Caco-2 (cell line): ENCODE results near the gene EXOC2. TPM values are rescaled to one million over a fixed set of nuclear protein-coding genes. Genes with fewer than 3 reads are reported as not detected.

Experiments
- BruUV-seq: library from RNA; stranded (reverse); fragments of 400-500 nt; replicated peaks from 2 replicates; lab custom pipeline; 2021; lab: Mats Ljungman, UMichigan
- CTCF ChIA-PET: fragments of 300-600 bp; sonication (Branson Sonifier 250); formaldehyde crosslinking; loops from one replicate; lab custom pipeline; 2022; ENCODE audit warnings: antibody characterized with exemption; lab: Charles Lee
- POLR2A ChIA-PET: fragments of 300-600 bp; sonication (Branson Sonifier 250); formaldehyde crosslinking; loops from one replicate; lab custom pipeline; 2022; ENCODE audit warnings: antibody characterized with exemption; lab: Charles Lee
- DNase-seq, 2 experiments: peaks; one replicate each; pipeline versions ENCODE4 v3.0.0 to v3.0.0-alpha.2; 2020 to 2022
- H3K27me3 ChIP-seq: replicated peaks from 2 replicates; pipeline ENCODE4 v1.6.0; 2011; ENCODE audit warnings: low read length; ENCODE audit not compliant: control insufficient read depth, insufficient read depth
- H3K36me3 ChIP-seq: 2 replicates; pipeline ENCODE4 v1.5.1; 2011; ENCODE audit warnings: low read length; ENCODE audit not compliant: control insufficient read depth, insufficient read depth
- H3K4me1 ChIP-seq: fragments of 250-450 bp; sonication (Bioruptor Pico); 2 replicates; pipeline ENCODE4 v1.5.1; 2020; ENCODE audit warnings: mild to moderate bottlenecking
- H3K4me3 ChIP-seq: 2 replicates; pipeline ENCODE4 v1.5.1; 2011; ENCODE audit warnings: low read depth, mild to moderate bottlenecking, control low read depth, low read length
- H3K9me3 ChIP-seq: fragments of 250-450 bp; sonication (Bioruptor Pico); 2 replicates; pipeline ENCODE4 v1.5.1; 2020; ENCODE audit warnings: mild to moderate bottlenecking, moderate library complexity
- H3K27ac Mint-ChIP-seq: one replicate; pipeline ENCODE4 v1.8.0; 2022; ENCODE audit warnings: mixed read lengths; ENCODE audit not compliant: unreplicated experiment
- H3K27me3 Mint-ChIP-seq: one replicate; pipeline ENCODE4 v1.8.0; 2022; ENCODE audit warnings: mixed read lengths; ENCODE audit not compliant: insufficient read depth, unreplicated experiment
- H3K36me3 Mint-ChIP-seq: one replicate; pipeline ENCODE4 v1.8.0; 2022; ENCODE audit warnings: mild to moderate bottlenecking, mixed read lengths; ENCODE audit not compliant: insufficient read depth, unreplicated experiment
- H3K4me1 Mint-ChIP-seq: one replicate; pipeline ENCODE4 v1.8.0; 2022; ENCODE audit warnings: low read depth, mixed read lengths; ENCODE audit not compliant: unreplicated experiment
- H3K4me3 Mint-ChIP-seq: one replicate; pipeline ENCODE4 v1.8.0; 2022; ENCODE audit warnings: mild to moderate bottlenecking, moderate library complexity, mixed read lengths; ENCODE audit not compliant: unreplicated experiment
- H3K9me3 Mint-ChIP-seq: one replicate; pipeline ENCODE4 v1.8.0; 2022; ENCODE audit warnings: mixed read lengths; ENCODE audit not compliant: unreplicated experiment
- intact Hi-C: fragments of 100-400 bp; cut with micrococcal nuclease; formaldehyde crosslinking; loops from one replicate; pipeline ENCODE4 v1.10.0; 2022; ENCODE audit not compliant: unreplicated experiment
- total RNA-seq: library from RNA; stranded (reverse); gene quantifications from 2 replicates; pipeline ENCODE4 v1.2.3, GENCODE V29; 2022
- TF ChIP-seq, protein P1 (sequence below), 2 experiments: fragments of 200-600 bp in 1 of 2; IDR thresholded peaks; 1 replicate in 1 of 2; 2 replicates in 1 of 2; pipeline versions ENCODE4 v1.5.1 to v1.8.0; 2011 to 2022; ENCODE audit warnings: antibody characterized with exemption in 1 of 2, control low read depth in 1 of 2, inconsistent platforms in 1 of 2, low read depth in 1 of 2, low read length in 1 of 2, mild to moderate bottlenecking in 1 of 2, moderate library complexity in 1 of 2; ENCODE audit not compliant: insufficient read depth in 1 of 2, severe bottlenecking in 1 of 2, unreplicated experiment in 1 of 2

EXOC2 gene
- total RNA-seq, 1 experiment from 2014 or later: 21.4 TPM

DNA sequence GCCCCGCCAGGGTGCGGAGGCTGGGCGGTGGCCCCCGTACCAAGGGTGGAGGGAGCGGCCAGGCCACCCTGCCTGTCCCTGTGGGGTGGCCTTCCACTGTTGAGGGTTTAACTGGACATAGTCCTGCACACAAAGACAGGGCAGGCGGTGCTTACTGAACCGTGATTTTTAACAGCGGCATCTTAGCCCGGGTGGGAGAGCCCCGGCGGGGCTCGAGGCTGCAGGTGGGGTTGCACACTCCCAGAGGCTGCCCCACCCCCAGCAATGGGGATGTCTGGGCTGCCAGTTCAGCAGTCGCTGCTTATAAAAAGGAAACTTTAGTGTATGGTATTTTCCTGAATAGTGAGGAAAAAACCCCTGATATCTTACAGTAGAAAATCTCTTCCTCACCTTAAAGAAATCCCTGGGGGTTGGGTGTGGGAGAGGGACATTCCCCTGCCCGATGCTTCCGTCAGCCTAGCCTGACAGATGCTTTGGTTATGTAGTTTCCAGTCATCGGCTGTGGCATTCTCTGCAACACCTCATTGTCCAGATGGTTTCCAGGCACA, 222.0 kb downstream of the EXOC2 start:
- Mint-ChIP-seq H3K4me1 (no peaks in the 10 kb centered on the region), H3K9me3 (no peaks in the 10 kb centered on the region), H3K27me3 (peaks cover 6% of the 10 kb centered on the region), H3K4me3 (no peak overlapping the region), H3K27ac (no peak overlapping the region), H3K36me3 (peaks cover 5% of the 10 kb centered on the region)
- ChIA-PET POLR2A (no interaction called here), CTCF (no interaction called here)
- H3K36me3 ChIP-seq: no peaks in the 10 kb centered on the region
- DNase-seq: no peak
- intact Hi-C loops: no loop called here
- H3K4me1 ChIP-seq: no peaks in the 10 kb centered on the region
- BruUV-seq: no TSS peak
- TF ChIP-seq, protein P1, sequence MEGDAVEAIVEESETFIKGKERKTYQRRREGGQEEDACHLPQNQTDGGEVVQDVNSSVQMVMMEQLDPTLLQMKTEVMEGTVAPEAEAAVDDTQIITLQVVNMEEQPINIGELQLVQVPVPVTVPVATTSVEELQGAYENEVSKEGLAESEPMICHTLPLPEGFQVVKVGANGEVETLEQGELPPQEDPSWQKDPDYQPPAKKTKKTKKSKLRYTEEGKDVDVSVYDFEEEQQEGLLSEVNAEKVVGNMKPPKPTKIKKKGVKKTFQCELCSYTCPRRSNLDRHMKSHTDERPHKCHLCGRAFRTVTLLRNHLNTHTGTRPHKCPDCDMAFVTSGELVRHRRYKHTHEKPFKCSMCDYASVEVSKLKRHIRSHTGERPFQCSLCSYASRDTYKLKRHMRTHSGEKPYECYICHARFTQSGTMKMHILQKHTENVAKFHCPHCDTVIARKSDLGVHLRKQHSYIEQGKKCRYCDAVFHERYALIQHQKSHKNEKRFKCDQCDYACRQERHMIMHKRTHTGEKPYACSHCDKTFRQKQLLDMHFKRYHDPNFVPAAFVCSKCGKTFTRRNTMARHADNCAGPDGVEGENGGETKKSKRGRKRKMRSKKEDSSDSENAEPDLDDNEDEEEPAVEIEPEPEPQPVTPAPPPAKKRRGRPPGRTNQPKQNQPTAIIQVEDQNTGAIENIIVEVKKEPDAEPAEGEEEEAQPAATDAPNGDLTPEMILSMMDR (IDR thresholded peaks at IDR 0.05; ENCODE audit: insufficient read depth in 1 of 2, low read depth in 1 of 2, low read length in 1 of 2, severe bottlenecking in 1 of 2, unreplicated experiment in 1 of 2): no peak
- H3K4me3 ChIP-seq: no peak overlapping the region
- no peaks in the 10 kb centered on the region for H3K9me3 ChIP-seq
- no peaks in the 10 kb centered on the region for H3K27me3 ChIP-seq

DNA sequence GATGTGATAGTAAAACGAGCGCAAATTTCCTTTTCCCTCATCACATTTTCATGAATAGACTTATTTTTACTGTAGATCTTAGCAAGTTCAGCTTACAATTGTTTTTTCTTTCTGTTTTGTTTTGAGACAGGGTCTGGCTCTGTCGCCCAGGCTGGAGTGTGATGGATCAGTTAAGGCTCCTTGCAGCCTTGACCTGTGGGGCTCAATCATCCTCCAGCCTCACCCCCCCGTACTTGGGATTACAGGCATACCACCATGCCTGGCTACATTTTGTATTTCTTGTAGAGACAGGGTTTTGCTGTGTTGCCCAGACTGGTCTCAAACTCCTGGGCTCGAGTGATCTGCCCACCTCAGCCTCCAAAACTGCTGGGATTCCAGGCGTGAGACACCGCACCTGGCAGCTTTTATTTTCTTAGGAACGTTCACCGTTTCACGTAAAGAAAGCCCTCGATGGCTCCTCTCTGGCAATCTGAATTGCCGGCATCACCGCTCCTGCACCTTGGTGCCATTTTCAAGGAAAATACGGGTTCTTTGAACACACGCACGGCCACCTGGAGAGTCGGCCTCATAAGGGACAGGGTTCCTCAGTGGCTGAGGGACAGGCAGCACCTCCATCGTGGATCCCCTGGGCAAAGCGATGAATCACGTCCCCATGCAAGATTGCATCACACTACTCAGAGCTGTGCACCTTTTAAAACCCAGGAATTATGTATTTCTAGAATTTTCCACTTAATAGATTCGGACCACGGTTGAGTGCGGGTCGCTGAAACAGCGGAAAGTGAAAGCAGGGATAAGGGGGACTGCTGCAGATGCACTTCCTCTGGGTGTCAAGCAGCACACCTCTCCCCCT, 222.7 kb downstream of the EXOC2 start:
- POLR2A ChIA-PET: no interaction called here
- TF ChIP-seq, protein P1 (IDR thresholded peaks at IDR 0.05; ENCODE audit: insufficient read depth in 1 of 2, low read depth in 1 of 2, low read length in 1 of 2, severe bottlenecking in 1 of 2, unreplicated experiment in 1 of 2): no peak
- DNase-seq: no peak
- no peaks in the 10 kb centered on the region for H3K36me3 ChIP-seq
- no peaks in the 10 kb centered on the region for H3K9me3 Mint-ChIP-seq
- CTCF ChIA-PET: no interaction called here
- peaks cover 5% of the 10 kb centered on the region for H3K36me3 Mint-ChIP-seq
- peaks cover 7% of the 10 kb centered on the region for H3K27me3 Mint-ChIP-seq
- H3K27ac Mint-ChIP-seq: no peak overlapping the region
- no peaks in the 10 kb centered on the region for H3K9me3 ChIP-seq
- no peak overlapping the region for H3K4me3 ChIP-seq
- no peaks in the 10 kb centered on the region for H3K4me1 Mint-ChIP-seq
- H3K4me1 ChIP-seq: no peaks in the 10 kb centered on the region
- no peaks in the 10 kb centered on the region for H3K27me3 ChIP-seq
- intact Hi-C loops: no loop called here
- H3K4me3 Mint-ChIP-seq: no peak overlapping the region
- no TSS peak for BruUV-seq

DNA sequence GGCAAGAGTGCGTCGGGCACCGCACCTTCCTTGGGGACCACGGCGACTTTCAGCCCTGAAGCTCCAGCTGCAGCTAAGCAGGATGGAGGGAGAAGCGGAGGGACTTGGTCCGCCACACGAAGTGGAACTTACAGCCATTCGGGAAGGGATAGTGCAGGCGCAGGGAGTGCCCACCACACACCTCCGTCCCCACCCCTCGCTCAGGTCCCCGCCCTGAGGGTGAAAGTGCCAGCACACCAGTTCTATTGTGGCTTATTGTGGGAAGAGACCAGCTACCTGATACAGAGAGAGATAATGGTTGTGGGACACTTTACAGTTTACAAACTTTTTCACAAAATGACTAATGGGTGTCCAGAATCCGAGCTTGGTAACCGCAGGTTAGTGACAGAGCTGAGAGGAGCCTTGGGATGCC, 225.3 kb downstream of the EXOC2 start:
- Mint-ChIP-seq H3K27me3 (peaks cover 22% of the 10 kb centered on the region), H3K27ac (no peak overlapping the region), H3K36me3 (peaks cover 5% of the 10 kb centered on the region), H3K4me1 (no peaks in the 10 kb centered on the region), H3K9me3 (no peaks in the 10 kb centered on the region), H3K4me3 (no peak overlapping the region)
- no peak for DNase-seq
- Histone ChIP-seq H3K9me3 (no peaks in the 10 kb centered on the region), H3K27me3 (peaks cover 1% of the 10 kb centered on the region; the same call in 1 of the 2 replicates), H3K4me1 (no peaks in the 10 kb centered on the region), H3K4me3 (no peak overlapping the region), H3K36me3 (no peaks in the 10 kb centered on the region)
- CTCF ChIA-PET: no interaction called here
- TF ChIP-seq, protein P1 (IDR thresholded peaks at IDR 0.05; ENCODE audit: insufficient read depth in 1 of 2, low read depth in 1 of 2, low read length in 1 of 2, severe bottlenecking in 1 of 2, unreplicated experiment in 1 of 2): no peak
- BruUV-seq: no TSS peak
- intact Hi-C loops: no loop called here
- POLR2A ChIA-PET: no interaction called here
